WTC11 (cell line): Measurements from ENCODE around the gene TM2D1.

ENCODE experiments used
- KAT7 ChIP-seq: sonication (generic); formaldehyde crosslinking; IDR thresholded peaks from 2 replicates; pipeline ENCODE4 v1.8.1; 2023; ENCODE audit warnings: missing genetic modification reagents, mild to moderate bottlenecking, borderline replicate concordance
- OVOL2 ChIP-seq: fragments of 250-450 bp; sonication (Bioruptor Pico); IDR thresholded peaks from 2 replicates; pipeline ENCODE4 v1.9.0; 2021; ENCODE audit warnings: mild to moderate bottlenecking, borderline replicate concordance
- SP1 ChIP-seq: sonication (generic); formaldehyde crosslinking; conservative IDR thresholded peaks from 2 replicates; pipeline ENCODE4 v1.8.1; 2022; ENCODE audit warnings: missing genetic modification reagents
- ZNF121 ChIP-seq: sonication (generic); formaldehyde crosslinking; IDR thresholded peaks from 2 replicates; pipeline ENCODE4 v1.8.0; 2023; ENCODE audit warnings: missing genetic modification reagents
- ZNF138 ChIP-seq: sonication (generic); formaldehyde crosslinking; conservative IDR thresholded peaks from 2 replicates; pipeline ENCODE4 v1.8.1; 2022; ENCODE audit warnings: mild to moderate bottlenecking, moderate library complexity, missing genetic modification reagents
- ZNF232 ChIP-seq: sonication (generic); formaldehyde crosslinking; IDR thresholded peaks from 2 replicates; pipeline ENCODE4 v1.8.0; 2022; ENCODE audit warnings: mild to moderate bottlenecking, missing genetic modification reagents
- ZNF317 ChIP-seq: sonication (generic); formaldehyde crosslinking; IDR thresholded peaks from 2 replicates; pipeline ENCODE4 v1.8.1; 2023; ENCODE audit warnings: low read depth, mild to moderate bottlenecking, moderate library complexity, missing genetic modification reagents, borderline replicate concordance
- ZNF416 ChIP-seq: fragments of 250-450 bp; sonication (Bioruptor Pico); IDR thresholded peaks from 2 replicates; pipeline ENCODE4 v1.9.0; 2021; ENCODE audit warnings: mild to moderate bottlenecking, inconsistent platforms
- ZNF425 ChIP-seq: fragments of 250-450 bp; sonication (Bioruptor Pico); conservative IDR thresholded peaks from 2 replicates; pipeline ENCODE4 v1.9.0; 2021; ENCODE audit warnings: mild to moderate bottlenecking
- TF ChIP-seq, protein P1 (sequence below): fragments of 200-600 bp; IDR thresholded peaks from 2 replicates; pipeline ENCODE4 v1.8.0; 2022; ENCODE audit warnings: antibody characterized with exemption

DNA sequence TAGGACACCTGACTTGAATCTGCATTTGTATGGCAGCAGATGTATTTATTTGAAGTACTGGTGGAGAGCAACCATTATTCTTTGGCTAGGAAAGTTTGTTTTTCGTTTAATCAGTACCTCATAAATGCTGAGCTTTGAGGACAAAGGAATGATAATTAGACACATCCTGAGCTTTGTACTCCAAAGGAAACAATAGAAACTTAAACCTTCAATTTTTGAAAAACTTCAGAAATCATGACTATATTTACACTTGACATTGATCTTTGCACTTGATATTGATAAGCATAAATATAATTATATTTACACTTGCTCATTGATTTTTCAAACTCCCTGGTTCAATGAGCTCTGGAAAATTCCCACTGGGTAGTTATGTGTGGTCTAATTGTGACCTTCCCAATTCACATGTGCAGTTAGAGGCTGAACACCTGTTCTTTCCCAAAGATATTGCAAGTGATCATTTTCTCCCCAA is 28.0 kb upstream of the TM2D1 start:
- TF ChIP-seq ZNF121 (CRISPR knock-in tag) = no peak
- TF ChIP-seq OVOL2 (CRISPR knock-in tag) = no peak
- no peak for TF ChIP-seq ZNF232 (CRISPR knock-in tag)
- TF ChIP-seq KAT7 (CRISPR knock-in tag) = no peak
- no peak for TF ChIP-seq ZNF416 (CRISPR knock-in tag)
- TF ChIP-seq, protein P1, sequence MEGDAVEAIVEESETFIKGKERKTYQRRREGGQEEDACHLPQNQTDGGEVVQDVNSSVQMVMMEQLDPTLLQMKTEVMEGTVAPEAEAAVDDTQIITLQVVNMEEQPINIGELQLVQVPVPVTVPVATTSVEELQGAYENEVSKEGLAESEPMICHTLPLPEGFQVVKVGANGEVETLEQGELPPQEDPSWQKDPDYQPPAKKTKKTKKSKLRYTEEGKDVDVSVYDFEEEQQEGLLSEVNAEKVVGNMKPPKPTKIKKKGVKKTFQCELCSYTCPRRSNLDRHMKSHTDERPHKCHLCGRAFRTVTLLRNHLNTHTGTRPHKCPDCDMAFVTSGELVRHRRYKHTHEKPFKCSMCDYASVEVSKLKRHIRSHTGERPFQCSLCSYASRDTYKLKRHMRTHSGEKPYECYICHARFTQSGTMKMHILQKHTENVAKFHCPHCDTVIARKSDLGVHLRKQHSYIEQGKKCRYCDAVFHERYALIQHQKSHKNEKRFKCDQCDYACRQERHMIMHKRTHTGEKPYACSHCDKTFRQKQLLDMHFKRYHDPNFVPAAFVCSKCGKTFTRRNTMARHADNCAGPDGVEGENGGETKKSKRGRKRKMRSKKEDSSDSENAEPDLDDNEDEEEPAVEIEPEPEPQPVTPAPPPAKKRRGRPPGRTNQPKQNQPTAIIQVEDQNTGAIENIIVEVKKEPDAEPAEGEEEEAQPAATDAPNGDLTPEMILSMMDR = no peak
- TF ChIP-seq ZNF425 (CRISPR knock-in tag) = no peak
- TF ChIP-seq SP1 = no peak
- no peak for TF ChIP-seq ZNF317
- no peak for TF ChIP-seq ZNF138
